ENCODE results near the gene DKKL1. TPM values are rescaled to one million over a fixed set of nuclear protein-coding genes. Genes with fewer than 3 reads are reported as not detected.

DKKL1 gene
- total RNA-seq, 1 experiment from 2014 or later = 1.0 TPM

DNA sequence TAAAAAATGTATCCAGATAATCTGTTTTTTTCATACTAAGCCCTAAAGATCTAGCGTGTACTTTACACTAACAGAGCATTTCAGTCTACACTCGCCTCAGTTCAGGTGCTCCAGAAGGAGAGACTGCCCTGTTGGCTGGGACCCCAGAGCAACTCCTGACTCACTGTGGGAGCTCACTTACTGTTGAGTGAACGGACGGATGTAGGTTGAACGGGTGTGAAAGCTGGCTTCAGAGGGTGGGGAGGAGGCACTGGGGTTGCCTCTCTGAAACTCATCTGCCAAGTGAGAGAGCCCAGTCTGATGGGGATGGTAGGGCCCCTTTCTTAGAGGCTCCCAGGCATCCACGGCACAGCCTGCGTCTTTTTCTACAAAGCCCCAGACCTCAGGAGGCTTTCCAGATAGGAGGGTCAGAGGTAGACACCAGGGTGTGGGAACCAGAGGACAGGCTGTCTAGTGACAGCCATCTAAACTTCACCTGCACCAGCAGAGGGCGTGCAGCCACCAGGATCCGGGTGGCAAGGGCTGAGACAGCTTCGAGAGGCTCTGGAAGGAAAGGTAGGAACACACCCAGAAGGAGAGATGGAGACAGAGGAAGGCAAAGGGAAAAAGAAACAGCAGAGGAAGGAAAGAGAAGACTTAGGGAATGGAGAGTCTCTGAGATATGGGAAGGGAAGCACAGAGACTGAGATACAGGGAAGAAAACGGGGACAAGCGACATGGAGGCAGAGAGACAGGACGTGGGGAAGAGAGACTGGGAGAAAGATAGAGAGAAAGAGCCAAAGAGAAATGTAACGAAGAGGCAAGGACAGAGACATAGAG, 28.1 kb downstream of the DKKL1 start (continued):
- TF ChIP-seq, protein P1, sequence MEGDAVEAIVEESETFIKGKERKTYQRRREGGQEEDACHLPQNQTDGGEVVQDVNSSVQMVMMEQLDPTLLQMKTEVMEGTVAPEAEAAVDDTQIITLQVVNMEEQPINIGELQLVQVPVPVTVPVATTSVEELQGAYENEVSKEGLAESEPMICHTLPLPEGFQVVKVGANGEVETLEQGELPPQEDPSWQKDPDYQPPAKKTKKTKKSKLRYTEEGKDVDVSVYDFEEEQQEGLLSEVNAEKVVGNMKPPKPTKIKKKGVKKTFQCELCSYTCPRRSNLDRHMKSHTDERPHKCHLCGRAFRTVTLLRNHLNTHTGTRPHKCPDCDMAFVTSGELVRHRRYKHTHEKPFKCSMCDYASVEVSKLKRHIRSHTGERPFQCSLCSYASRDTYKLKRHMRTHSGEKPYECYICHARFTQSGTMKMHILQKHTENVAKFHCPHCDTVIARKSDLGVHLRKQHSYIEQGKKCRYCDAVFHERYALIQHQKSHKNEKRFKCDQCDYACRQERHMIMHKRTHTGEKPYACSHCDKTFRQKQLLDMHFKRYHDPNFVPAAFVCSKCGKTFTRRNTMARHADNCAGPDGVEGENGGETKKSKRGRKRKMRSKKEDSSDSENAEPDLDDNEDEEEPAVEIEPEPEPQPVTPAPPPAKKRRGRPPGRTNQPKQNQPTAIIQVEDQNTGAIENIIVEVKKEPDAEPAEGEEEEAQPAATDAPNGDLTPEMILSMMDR (IDR thresholded peaks at IDR 0.05 in 2 of 3, conservative IDR thresholded peaks at IDR 0.05 in 1 of 3; ENCODE audit: borderline replicate concordance in 1 of 3, insufficient read depth in 1 of 3, low read depth in 2 of 3, low read length in 2 of 3) = peak; percentile 91 to 97 (median 93)
- no peak for TF ChIP-seq EZH2 (IDR thresholded peaks at IDR 0.05)

DNA sequence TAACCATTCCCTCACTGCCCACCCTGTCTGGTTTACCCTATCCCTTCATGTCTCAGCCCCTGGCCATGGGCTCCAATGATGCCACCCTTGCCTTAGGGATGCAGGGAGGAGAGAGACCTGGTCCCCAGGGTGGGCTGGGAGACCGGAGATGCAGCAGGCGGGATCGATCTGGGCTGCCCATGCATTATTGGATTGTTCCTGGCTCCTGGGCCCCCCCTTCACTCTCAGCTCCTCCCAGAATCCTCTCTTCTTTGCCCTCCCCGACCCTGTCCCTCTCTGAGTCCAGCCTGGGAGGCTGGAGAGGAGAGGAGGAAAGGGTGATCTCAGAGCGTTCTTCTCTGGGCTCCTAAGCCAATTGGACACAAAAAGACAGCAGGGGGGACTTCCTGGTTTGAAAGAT, 30.2 kb downstream of the DKKL1 start:
- Histone ChIP-seq H2AFZ (ENCODE audit: low read depth, low read length, poor library complexity, severe bottlenecking) (no peak overlapping the region), H3K4me2 (ENCODE audit: low read length) (no peak overlapping the region), H3K27ac (ENCODE audit: low read depth, low read length) (no peak overlapping the region), H3K9me2 (ENCODE audit: insufficient read depth) (no peaks in the 10 kb centered on the region), H3K9ac (ENCODE audit: low read length) (no peak overlapping the region), H3K9me3 (ENCODE audit: control insufficient read depth in 1 of 2, insufficient read depth in 1 of 2, low read depth in 1 of 2, low read length in 2 of 2) (no peaks in the 10 kb centered on the region), H3K4me1 (ENCODE audit: control insufficient read depth in 1 of 2, insufficient read depth in 2 of 2, low read length in 2 of 2) (peaks cover 3 to 10% of the 10 kb centered on the region in 2 experiments; a peak in 3 of 4 replicates), H3K27me3 (ENCODE audit: insufficient read depth, low read length) (no peaks in the 10 kb centered on the region), H4K20me1 (ENCODE audit: insufficient read depth) (no peaks in the 10 kb centered on the region), H3K79me2 (ENCODE audit: insufficient read depth, low read length) (no peaks in the 10 kb centered on the region), H3K4me3 (replicated peaks in 1 of 2; ENCODE audit: low read depth in 1 of 2, low read length in 2 of 2) (no peak overlapping the region), H3K36me3 (ENCODE audit: control insufficient read depth in 1 of 2, insufficient read depth in 2 of 2, low read length in 2 of 2) (no peaks in the 10 kb centered on the region)
- no peak for ATAC-seq
- intact Hi-C loops (cut with micrococcal nuclease) = no loop called here
- ChIA-PET RAD21 (ENCODE audit: low non-redundant PET in 1 of 2, low total read pairs in 2 of 2, uncharacterized antibody in 2 of 2, unreplicated experiment in 2 of 2) (no interaction called here), POLR2A (no interaction called here), CTCF (interaction anchor here (1.0 kb wide), 1 partner anchor 49 kb away, joined by 4 read pairs; no protein-coding TSS in a partner anchor)
- BruUV-seq (replicated peaks) = no TSS peak
- TF ChIP-seq, protein P2, sequence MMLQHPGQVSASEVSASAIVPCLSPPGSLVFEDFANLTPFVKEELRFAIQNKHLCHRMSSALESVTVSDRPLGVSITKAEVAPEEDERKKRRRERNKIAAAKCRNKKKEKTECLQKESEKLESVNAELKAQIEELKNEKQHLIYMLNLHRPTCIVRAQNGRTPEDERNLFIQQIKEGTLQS (IDR thresholded peaks at IDR 0.05) = no peak
- TF ChIP-seq, protein P3, sequence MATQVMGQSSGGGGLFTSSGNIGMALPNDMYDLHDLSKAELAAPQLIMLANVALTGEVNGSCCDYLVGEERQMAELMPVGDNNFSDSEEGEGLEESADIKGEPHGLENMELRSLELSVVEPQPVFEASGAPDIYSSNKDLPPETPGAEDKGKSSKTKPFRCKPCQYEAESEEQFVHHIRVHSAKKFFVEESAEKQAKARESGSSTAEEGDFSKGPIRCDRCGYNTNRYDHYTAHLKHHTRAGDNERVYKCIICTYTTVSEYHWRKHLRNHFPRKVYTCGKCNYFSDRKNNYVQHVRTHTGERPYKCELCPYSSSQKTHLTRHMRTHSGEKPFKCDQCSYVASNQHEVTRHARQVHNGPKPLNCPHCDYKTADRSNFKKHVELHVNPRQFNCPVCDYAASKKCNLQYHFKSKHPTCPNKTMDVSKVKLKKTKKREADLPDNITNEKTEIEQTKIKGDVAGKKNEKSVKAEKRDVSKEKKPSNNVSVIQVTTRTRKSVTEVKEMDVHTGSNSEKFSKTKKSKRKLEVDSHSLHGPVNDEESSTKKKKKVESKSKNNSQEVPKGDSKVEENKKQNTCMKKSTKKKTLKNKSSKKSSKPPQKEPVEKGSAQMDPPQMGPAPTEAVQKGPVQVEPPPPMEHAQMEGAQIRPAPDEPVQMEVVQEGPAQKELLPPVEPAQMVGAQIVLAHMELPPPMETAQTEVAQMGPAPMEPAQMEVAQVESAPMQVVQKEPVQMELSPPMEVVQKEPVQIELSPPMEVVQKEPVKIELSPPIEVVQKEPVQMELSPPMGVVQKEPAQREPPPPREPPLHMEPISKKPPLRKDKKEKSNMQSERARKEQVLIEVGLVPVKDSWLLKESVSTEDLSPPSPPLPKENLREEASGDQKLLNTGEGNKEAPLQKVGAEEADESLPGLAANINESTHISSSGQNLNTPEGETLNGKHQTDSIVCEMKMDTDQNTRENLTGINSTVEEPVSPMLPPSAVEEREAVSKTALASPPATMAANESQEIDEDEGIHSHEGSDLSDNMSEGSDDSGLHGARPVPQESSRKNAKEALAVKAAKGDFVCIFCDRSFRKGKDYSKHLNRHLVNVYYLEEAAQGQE (IDR thresholded peaks at IDR 0.05; ENCODE audit: low read depth) = no peak
- TF ChIP-seq POLR2AphosphoS5 (IDR thresholded peaks at IDR 0.05; ENCODE audit: low read depth, low read length) (no peak), SP1 (IDR thresholded peaks at IDR 0.05; ENCODE audit: low read depth) (no peak), POLR2A (IDR thresholded peaks at IDR 0.05; ENCODE audit: borderline replicate concordance, extremely low read depth, insufficient read depth, insufficient read length) (no peak), CEBPB (IDR thresholded peaks at IDR 0.05; ENCODE audit: low read depth) (no peak)
- DNase-seq (ENCODE audit: low read depth, low spot score) = no peak
